Kidney glomerular epithelial cell (primary cell): Measurements from ENCODE around the gene FAAP100.
"Not testable (repeated sequence)": the region's sequence is repeated elsewhere in the genome, so short reads cannot be mapped to it uniquely, and the experiment has no call there.

Source experiments
- DNase-seq: peaks from one replicate; lab custom pipeline; 2025; lab: John Stamatoyannopoulos, UW

Gene FAAP100

GRCh38 chr17:81552244-81553017 lies at the start of gene FAAP100:
FAAP100 (minus strand) TSS chr17:81552353; CDS start chr17:81552330, 23 bp downstream.
- peak; percentile 52 for DNase-seq

DNA sequence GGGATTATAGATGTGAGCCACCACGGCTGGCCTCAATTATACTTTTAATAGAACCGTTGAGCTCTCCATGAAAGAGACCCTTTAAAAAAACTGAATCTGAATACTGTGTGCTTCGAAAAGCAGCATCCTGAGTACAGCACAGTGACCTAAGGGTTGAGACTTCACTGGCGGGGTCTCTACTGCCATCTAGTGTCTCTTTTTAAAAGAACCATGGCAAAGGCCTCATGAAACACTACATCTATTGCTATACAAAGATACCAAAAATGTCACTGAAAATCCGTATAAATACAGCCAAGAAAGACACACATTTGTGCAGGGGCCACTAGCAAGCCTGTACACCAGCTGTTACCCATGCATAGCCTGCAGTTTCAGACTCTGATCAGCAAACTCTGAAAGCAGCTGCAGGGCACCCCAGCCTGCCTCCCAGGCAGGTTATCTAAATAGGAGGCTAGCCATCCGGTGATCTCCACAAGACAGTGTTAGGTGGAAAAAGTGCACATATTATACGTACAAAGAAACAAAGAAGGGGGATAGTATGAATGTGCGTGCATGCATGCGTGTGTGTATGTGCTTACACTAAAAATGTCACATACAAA lies 49.5 kb upstream of the FAAP100 start:
- peak; percentile 56 for DNase-seq

GRCh38 chr17:81599719-81600486 lies 47.8 kb upstream of the FAAP100 start:
- DNase-seq, result peak; percentile 38

- DNase-seq, result no peak
Measured at GRCh38 chr17:81593105-81593871, 41.1 kb upstream of the FAAP100 start.

DNA sequence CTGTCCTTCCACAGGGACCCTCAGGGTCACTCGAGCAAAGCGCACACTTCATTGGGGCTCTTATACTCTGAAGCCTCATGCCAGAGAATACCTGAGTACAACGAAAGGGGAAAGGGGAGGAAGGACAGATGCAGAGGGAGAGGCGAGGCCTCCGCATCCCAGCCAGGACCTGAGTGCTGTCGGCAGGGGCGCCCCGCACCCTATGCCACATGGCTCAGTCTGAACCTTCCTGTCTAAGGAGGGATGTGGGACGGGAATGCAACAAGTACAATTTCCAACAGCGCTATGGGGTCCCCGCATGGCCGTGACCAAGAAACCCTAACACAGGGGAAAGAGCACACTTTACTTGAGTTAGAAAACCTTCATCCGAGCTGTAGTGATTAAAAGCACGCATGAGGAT lies 39.8 kb upstream of the FAAP100 start:
- no peak for DNase-seq

GRCh38 chr17:81590121-81590520 lies 38.0 kb upstream of the FAAP100 start:
- no peak for DNase-seq

DNA sequence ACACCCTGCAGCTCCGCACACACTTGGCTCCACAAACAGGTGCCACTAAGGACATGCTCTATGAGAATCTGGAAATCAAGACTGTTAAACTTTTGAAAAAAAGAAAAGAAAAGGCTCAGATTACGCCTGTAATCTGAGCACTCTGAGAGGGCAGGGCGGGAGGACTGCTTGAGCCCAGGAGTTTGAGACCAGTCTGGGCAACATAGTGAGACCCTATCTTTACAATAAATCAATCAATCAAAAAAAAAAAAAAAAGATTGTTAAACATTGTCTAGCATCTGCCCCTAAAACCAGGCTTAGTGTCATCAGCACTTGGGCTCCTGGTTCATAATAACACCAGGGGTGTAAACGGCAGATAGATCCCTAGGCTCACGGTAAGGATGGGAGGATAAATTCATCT lies 37.5 kb upstream of the FAAP100 start:
- DNase-seq, result no peak

- DNase-seq, result no peak
Measured at GRCh38 chr17:81586096-81586495, 33.9 kb upstream of the FAAP100 start.

- not testable (repeated sequence) for DNase-seq
Measured at GRCh38 chr17:81584771-81585170, 32.6 kb upstream of the FAAP100 start.

- DNase-seq, result no peak
Measured at GRCh38 chr17:81583589-81584342, 31.6 kb upstream of the FAAP100 start.

DNA sequence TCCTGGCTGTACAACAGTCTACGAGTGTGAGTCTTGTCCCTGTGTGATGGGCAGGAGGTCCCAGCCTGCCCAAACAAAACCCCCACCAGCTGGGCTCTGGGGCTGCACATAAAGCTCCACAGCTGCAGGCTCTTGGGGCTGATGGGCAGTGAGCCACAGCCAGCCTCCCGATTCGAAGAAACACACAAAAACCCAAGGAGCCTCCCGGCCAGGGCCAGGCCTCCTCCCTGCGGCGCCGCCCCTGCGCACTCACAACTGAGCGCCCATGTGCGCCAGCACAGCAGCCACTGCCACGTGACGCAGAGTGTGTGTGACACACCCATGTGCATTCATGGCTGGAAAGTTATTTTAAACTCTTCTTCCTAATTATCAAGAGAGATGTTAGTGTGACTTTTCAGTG lies 30.6 kb upstream of the FAAP100 start:
- no peak for DNase-seq

- peak; percentile 42 for DNase-seq
Measured at GRCh38 chr17:81582341-81582740, 30.2 kb upstream of the FAAP100 start.

DNA sequence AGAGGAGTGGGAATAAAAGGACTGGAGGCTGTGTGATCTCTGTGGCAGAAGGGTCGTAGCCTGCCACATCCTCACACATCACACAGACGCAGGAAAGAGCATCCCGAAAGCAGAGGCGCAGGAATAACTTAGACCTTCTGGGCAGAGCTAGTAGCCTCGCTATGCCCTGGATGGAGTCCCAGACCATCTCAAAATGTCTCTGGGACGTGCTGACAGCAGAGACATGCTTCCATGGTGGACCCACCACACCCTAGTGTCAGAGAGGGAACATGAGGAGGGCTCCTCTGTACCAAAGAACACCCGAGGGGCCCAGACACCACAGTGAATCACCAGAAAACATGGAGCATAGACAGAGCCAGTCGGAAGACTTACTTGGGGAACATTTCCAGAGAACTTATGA lies 29.6 kb upstream of the FAAP100 start:
- no peak for DNase-seq

- no peak for DNase-seq
Measured at GRCh38 chr17:81580481-81580880, 28.3 kb upstream of the FAAP100 start.

DNA sequence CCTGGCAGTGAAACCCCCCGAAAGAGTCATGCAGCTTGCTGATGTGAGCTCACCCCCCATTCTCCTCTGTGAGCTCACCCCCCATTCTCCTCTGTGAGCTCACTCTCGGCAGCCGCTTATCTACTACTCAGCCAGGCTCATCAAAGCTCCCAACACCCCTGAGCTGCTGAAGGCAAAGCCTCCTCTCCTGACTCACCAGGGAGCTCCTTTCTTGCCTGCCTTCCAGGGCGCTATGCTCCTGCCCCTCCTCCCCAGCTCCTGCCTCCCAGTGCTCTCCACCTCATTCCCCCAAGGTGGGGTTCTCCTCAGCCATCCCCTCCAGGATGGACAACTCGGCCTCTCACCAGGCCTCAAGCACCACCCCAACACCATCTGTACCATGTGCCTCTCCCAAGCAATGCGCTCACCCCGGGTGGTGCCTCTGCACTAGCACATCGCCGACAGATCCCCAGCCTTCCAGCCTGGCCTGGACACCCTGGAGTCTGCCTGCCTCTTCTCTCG lies 27.7 kb upstream of the FAAP100 start:
- peak; percentile 12 for DNase-seq

- no peak for DNase-seq
Measured at GRCh38 chr17:81579298-81579697, 27.1 kb upstream of the FAAP100 start.

GRCh38 chr17:81578561-81579225 lies 26.5 kb upstream of the FAAP100 start:
- no peak for DNase-seq

DNA sequence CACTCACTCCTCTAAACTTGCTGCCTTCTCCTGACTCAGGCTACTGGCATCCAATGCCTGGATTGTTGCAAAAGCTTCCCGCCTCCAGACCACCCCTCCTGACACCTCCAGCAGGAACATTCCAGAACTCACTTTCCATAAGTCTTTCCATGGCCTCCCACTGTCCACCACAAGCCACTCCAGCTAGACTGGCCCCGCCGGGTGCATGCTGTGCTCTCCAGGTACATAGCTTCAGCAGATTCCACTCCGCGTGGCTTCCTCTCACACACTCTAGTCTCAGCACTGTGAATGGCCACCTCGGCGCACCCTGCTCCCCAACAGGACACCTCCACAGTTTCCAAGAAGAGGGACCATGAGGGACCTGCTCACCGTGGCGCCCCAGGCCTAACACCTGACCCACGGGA lies 25.9 kb upstream of the FAAP100 start:
- DNase-seq, result peak; percentile 27

DNA sequence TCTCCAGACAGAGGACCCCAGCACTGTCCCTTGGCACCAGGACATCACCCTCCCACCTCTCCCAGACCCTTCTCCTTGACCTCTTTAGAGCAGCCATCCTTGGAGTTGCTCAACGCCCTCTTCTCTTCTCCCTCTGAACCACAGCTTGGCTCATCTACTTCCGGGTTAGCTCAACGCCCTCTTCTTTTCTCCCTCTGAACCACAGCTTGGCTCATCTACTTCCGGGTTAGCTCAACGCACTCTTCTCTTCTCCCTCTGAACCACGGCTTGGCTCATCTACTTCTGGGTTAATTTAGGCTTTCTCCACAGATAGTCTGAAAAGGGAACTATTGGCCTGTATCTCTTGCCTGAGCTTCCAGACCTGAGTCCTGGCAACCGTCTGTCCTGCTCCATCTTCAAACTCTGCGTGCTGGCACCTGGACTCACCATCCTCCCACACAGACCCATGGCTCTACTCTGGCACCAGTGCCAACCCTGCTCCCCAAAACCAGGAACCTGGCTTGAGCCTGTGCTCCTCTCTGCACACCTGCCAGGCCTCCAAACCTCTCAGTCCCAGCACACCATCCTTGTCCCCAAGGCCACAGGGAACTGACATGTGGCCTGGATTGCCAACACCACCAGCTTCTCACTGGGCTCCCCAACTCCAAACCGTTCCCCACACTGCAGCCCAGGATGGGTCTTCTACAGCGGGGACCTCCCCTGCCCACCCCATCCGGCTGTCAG lies 25.3 kb upstream of the FAAP100 start:
- no peak for DNase-seq
